Transverse colon (tissue), 4 donors: ENCODE results near the gene STK39.

Experiments used
- CTCF ChIP-seq, 5 experiments: fragments of 200-600 bp in 3 of 5; fragments of 450-650 bp in 2 of 5; sonication (generic) in 3 of 5; IDR thresholded peaks; 1 replicate in 2 of 5; 2 replicates in 3 of 5; pipeline ENCODE4 v1.5.1; 2016 to 2017; ENCODE audit warnings: antibody characterized with exemption in 5 of 5, inconsistent platforms in 3 of 5, mild to moderate bottlenecking in 2 of 5, moderate library complexity in 1 of 5
- POLR2AphosphoS5 ChIP-seq, 3 donors: sonication (generic); formaldehyde crosslinking; IDR thresholded peaks; one replicate each; pipeline ENCODE4 v1.6.1; 2016; ENCODE audit warnings: antibody characterized with exemption in 3 of 3

GRCh38 chr2:167950571-167950970 is 296.8 kb downstream of the STK39 start:
- TF ChIP-seq CTCF (IDR thresholded peaks at IDR 0.05) (no peak), POLR2AphosphoS5 (IDR thresholded peaks at IDR 0.05) (no peak)
